GM18511 (cell line): ENCODE results near the gene AKAP8L.
"Not testable (repeated sequence)": the region's sequence is repeated elsewhere in the genome, so short reads cannot be mapped to it uniquely, and the experiment has no call there.

Experiments
- ATAC-seq: cut with Tn5 transposase; IDR thresholded peaks from one replicate; pipeline ENCODE4 v1.9.1; 2021; ENCODE audit warnings: mild to moderate bottlenecking, moderate library complexity; ENCODE audit not compliant: unreplicated experiment

The AKAP8L gene

DNA sequence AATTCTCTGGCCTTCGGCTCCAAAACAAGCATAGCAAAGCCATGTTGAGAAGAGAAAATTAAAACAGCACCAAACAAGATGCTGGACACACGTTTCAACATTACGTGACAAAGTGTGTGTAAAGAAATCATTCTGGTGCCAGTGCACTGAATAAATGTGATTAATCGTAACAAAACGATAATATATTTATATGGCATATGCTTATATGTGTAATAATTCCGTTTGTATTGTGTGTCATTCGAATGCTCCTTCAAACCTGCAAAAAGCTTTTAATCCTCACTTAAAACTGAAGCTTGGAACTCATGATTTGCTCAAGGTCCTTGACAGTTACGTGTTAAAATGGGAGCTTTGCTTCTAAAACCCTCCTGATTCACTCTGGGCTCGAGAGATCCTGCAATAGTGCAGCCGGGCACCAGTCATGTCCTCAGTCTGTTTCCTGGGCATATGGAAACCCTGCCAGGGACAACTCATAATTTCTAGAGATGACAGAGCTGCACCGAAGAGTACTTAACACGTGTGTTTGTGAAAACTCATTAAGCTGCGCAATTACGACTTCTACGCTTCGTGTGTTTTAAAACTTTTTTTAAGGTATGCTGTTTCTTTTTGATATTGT, 731 bp upstream of the AKAP8L start:
- ATAC-seq = no peak

- no peak for ATAC-seq
Observed at GRCh38 chr19:15418231-15418578, 583 bp downstream of the AKAP8L start.

GRCh38 chr19:15417699-15418098, 1.1 kb downstream of the AKAP8L start:
- no peak for ATAC-seq

DNA sequence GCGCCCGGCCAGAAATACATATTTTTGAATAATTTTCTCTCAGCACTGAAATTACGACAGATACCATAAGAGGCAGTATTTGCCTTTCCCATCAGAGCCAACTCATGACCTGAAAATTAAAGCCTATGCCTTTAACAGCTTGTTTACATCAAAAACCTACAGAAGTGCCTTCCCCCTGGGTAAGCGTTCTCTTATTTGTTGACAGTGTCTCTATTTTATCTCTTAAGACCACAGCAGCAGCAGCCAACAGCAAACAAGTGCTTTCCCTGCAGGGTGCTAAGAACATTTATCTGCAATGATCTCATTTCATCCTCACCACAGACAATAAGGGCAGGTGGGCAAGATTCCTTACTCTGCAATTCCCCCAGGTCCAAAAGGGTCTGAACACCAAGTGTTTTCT, 6.0 kb downstream of the AKAP8L start:
- no peak for ATAC-seq

- not testable (repeated sequence) for ATAC-seq
Observed at GRCh38 chr19:15411351-15411750, 7.4 kb downstream of the AKAP8L start.

GRCh38 chr19:15404780-15405211, 14.0 kb downstream of the AKAP8L start:
- no peak for ATAC-seq

- no peak for ATAC-seq
Observed at GRCh38 chr19:15404097-15404779, 14.6 kb downstream of the AKAP8L start.

DNA sequence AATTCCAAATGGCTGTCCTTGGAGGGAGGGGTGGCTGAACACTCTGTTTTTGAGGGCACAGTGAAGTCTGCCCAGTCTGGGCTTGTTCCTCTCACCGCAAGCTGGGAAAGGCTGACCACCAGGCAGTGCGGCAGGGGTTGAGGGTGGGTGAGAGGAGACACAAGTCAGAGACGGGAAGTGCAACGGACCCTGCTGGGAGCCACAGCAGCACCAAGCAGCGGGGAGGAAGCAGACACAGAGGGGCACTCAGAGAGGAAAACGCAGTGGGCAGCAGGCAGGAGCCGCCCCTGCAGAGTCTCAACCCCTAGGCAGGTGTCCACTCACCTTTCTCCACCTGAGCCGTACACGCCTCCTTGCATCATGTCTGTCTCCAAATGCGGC, 15.6 kb downstream of the AKAP8L start:
- ATAC-seq = no peak

DNA sequence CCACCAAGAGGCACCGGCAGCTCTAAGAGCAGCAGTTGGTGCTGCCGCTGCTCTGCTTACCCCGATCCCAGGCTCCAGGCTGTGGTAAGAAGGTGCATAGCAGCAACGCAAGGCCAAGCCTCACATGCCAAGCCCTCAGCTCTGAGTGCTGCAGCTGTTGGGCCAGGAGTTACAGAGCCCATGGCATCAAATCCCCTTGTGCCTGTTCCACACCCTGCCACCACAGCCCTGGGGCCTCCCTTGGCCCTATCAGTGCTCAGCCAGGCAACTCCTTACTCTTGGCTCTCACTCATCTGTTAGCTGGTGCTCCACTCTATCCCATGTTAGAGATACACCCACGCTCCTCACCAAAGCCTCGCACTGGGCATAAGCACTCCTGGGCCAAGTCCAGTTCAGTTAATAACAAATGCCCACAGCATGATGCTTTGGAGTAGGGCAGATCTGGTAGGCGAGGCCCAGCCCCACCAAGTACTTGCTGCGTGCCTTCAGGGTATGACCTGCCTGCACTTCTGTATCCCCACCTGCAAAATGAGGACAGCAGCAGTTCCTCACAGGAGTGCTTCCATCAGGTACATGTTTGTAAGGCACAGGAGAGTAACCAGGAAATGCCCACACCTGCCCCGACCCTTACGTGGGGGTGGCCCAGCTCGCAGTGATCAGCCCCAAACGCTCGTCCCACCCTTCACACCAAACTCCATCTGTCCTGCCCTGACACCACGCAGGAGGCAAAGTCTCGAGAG, 16.2 kb downstream of the AKAP8L start:
- no peak for ATAC-seq

- ATAC-seq = no peak
Observed at GRCh38 chr19:15401397-15401710, 17.4 kb downstream of the AKAP8L start.

- ATAC-seq = no peak
Observed at GRCh38 chr19:15400521-15401396, 18.0 kb downstream of the AKAP8L start.

GRCh38 chr19:15399635-15400034, 19.2 kb downstream of the AKAP8L start:
- ATAC-seq = no peak

GRCh38 chr19:15399234-15399515, 19.6 kb downstream of the AKAP8L start:
- no peak for ATAC-seq

DNA sequence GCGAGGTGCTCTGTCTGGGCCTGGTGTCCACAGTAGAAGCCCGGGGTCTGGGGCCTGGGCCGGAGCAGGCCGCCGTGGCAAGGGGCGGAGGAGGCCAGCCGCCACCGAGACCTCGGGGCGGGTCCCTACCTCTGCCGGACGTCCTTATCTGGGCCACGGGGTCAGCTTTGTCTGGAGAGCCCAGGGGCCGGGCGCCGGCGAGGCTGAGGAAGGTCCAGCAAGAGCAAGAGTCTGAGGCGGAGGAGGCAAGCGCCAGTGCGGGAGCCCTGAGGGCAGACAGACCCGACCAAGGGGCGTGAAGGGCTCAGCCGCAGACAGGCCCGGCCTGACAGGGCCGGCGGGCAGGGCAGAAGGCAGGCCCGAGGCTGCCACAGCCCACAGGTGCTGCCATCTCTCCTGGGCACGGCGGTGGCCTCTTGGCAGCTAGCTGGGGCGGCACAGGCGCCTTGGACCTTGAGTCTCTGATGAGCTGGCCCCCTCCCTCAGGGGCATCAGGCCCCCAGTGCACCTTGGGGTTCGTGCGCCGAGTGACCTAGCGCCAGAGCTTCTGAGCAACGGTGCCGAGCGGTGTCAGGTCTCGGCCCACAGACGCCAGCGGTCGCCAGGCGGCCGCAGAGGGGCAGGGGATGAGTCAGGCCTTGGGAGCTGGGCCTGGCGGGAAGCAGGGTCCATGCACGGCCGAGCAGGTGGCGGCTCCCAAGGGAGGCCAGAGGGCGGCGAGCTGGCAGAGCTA, 20.1 kb downstream of the AKAP8L start:
- no peak for ATAC-seq

- ATAC-seq = no peak
Observed at GRCh38 chr19:15397782-15398181, 21.0 kb downstream of the AKAP8L start.

DNA sequence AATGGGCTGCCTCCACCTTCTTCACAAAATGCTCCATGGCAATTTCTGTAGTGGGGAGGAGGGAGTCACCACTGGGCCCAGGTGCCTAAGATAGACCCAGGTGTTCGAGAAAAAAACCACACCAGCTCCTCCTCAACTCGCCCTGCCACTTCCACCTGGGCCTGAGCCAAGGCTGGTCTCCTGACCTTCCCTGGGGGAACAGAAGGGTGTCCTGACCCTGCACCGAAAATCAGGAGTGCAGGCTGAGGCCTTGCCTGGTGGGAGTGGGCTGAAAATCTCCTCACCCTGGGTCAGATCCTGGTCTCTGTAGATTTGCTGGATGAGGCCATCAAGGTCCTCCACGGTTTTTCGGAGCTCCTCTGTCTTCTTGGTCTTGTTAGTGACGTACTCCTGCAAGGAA, 21.6 kb downstream of the AKAP8L start:
- ATAC-seq = no peak

DNA sequence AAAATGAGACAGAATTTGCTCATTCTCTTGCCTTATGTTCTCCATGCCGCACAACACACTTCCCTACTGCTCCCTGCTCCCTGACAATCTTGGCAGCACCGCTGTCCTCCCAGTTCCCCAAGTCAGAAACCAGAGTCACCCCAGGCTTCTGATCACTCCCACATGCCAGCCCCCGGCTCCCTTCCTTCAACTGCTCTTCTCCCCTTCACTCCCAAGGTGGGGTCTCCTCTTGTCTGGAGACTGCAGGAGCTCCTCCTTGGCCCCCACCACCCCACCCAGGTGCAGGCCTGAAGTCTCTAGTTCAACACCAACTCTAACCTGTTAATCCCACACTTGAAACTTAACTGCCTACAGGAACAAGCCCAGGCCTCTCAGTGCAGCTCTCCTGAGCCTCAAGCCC, 22.4 kb downstream of the AKAP8L start:
- ATAC-seq = no peak

DNA sequence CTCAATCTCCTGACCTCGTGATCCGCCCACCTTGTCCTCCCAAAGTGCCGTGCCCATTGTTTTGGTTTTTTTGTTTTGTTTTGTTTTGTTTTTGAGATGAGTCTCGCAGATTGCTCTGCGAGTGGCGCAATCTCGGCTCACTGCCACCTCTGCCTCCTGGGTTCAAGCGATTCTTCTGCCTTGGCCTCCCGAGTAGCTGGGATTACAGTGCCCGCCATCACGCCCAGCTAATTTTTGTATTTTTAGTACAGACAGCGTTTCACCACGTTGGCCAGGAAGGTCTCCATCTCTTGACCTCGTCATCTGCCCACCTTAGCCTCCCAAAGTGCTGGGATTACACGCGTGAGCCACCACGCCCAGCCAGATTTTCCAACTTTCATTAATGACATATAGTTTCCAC, 23.5 kb downstream of the AKAP8L start:
- not testable (repeated sequence) for ATAC-seq

GRCh38 chr19:15394426-15394825, 24.4 kb downstream of the AKAP8L start:
- no peak for ATAC-seq

GRCh38 chr19:15393963-15394362, 24.8 kb downstream of the AKAP8L start:
- ATAC-seq = no peak

DNA sequence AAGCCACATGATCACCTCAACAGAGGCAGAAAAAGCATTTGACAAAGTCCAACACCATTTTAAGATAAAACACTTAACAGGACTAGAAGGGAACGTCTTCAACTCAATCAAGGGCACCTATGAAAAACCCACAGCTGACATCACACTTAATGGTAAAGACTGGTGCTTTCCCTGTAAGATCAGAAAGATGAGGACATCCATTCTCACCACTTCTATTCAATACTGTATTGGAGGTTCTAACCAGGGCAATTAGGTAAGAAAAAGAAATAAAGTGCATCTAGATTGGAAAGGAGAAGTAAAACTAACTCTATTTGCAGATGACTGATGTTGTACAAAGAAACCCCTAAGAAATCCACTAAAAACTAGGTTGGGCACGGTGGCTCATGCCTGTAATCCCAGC, 28.0 kb downstream of the AKAP8L start:
- no peak for ATAC-seq
